NCI-H1417 (cell line): ENCODE results near the gene CD200.

Source experiments
- DNase-seq, 3 experiments: peaks; one replicate each; lab custom pipeline; 2025; lab: John Stamatoyannopoulos, UW

CD200 gene

DNA sequence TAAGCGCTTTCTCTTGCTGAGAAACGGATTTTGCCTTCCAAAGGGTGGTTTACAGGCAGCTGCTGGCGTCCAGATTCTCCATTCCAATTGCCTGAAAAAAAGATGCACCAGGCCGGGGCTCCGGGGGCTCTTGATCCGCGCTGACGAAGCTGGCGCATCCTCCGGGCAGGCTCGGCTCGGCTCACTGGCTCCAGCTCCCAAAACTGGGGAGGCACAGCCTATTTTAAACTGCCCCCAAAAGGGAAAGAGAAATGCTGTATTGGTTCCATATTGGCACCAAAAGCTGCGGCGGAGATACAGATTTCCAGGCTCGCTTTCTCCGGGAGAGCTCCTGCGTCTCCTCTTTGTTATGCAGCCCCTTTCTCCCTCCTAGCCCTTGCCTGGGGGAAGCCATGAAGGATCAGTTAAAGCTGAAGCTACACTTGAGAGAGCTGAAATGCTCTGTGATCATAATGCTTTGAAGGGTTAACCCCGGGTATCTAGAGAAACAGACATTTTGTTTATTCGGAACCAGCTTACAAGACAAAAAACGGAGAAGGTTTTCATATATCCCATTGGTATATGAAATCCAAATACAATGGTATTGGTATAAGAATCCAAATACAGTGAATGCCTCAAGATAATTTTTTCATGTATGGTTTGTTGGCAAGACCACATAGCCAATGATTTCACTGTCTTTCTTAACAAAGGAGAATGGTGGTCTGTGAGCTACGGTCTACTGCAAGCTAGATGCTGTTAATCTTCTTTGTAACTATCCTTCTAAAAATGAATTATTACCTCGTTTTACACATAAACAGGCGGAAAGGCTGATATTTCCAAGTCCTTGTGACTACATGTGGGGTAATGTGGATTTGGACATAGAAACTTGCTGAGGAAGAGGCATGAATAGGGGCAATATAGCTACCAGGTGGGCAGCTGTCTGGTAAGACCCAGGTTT lies 693 bp downstream of the CD200 start:
- DNase-seq = peak in 2 of 3 experiments; percentile 93

DNA sequence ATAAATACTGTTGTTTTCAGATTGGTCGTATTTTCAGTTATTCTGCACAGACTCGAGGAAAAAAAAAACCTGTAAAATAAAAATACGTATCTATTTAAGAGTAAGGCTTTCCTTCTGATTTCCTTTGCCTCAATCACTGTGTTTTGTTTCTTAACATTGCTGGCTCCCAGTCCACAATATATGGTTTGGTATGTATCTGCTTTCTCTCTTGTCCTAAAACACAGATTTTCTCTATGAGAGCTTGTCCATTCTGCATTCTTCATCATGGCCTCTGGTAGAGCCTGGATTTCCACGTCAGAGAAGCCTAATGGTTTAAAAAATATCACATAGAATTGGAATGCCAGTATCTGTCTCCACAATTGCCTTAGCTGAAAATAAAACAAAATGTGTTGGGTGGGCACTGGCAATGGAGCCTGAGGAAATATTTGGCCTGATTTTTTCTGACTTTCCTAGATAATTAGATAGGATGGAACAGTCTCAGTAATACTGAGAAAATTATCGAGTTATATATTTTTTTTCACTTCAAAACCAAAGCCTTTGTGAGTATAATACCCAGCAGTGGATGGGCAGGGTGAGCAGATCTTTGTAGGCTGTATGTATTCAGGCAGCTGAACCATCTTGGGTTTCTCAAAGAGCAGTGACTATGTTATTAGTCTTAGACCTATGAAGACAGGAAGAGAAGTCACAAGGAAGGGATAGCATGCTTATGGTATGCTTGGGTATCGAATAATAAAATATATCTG lies 1.9 kb downstream of the CD200 start:
- peak in 1 of 3 experiments; percentile 58 for DNase-seq

DNA sequence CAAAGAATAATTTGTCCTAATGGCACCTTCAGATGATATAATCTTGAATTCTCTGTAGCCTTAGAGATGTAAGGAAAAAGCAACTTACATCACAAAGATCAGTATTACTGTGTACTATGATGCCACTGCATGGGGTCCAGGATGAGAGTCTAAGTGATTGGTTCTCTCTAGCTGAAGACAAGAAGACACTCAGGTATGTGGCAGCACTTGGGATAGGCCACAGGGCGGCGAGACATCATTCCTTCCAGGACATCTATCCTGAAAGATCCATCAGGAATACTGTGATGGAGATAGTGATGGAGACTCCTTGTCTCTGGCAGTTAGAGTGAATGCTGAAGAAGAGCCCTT lies 2.5 kb downstream of the CD200 start:
- DNase-seq = no peak

DNA sequence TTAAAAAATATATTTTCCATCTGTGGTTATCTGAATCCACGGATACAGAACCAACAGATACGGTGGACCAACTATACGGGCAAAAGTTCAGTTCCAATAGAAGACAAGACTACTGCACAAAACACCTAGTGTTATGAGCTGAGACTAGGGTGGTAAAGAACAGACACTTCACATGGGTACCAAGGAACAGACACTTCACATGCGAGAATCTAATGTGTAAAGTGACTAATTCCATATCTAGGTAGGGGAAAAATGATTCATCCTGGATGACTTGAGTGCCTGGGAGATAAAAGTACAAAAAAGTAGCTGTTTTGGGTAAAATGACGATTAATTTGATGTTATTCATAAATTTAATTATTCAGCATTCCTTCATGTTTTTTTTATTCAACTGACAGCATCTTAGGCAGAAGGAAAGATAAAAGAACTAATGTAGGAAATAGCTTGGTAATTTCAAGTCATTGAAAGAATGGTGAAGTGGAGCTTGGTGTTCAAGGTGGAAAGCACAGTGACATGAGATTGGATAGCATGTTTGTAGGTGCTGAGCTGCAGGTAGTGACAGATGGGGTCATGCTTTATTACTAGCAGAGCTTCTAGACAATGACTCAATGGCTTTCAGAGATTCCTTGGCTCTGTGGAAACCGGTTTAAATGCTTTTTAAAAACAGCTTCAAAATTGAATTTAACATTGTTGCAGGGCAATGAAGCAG lies 5.2 kb downstream of the CD200 start:
- DNase-seq = no peak

DNA sequence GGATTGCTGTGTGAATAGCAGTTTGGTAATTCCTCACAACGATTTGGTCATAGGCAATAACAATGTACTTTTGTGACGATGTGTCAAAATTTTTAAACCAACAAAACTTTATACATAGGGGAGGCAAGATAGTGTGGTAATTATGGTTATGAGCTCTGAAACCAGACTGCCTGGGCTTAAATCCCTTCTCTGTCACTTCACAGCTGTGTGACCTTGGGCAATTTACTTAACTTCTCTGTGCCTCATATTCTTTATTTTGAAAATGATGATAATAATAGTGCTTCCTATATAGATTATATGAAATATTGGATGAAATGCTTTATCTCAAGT lies 5.7 kb downstream of the CD200 start:
- DNase-seq = no peak

DNA sequence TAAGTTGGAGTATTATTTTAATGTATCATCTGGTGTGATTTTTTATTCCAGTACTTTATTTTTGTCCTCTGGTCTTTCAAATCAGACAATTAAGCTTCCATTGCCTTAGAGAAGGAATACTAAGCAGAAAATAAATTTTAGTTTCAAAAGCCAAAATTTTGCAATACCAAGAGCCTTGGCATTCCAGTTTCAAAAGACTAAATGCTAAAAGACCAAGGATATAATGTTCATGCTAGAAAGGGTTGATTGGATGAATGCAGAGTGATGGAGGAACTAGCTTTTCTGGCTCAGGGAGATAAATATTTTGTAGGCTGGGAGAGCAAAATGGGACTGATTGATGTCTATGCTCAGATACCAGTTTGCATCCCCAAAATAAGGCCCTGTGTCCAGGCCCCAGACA lies 6.2 kb downstream of the CD200 start:
- DNase-seq = no peak

DNA sequence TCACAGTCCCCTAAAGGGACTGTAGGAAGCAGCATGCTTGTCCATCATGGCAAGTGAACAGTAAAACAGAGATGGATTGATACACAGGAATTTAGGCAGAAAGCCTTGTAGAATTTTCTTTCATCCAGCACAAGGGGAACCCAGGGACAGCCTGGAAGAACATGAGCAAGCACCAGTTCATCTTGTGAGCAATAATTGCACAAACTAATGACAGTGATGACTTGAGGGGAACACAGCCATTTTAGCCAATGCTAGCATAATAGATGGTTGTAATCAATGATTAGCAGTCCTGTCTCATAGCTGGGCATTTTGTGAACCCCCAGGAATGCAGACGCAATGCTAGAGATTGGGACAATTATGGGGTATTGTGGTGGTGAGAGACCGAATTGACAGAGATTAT lies 6.7 kb downstream of the CD200 start:
- DNase-seq = no peak

DNA sequence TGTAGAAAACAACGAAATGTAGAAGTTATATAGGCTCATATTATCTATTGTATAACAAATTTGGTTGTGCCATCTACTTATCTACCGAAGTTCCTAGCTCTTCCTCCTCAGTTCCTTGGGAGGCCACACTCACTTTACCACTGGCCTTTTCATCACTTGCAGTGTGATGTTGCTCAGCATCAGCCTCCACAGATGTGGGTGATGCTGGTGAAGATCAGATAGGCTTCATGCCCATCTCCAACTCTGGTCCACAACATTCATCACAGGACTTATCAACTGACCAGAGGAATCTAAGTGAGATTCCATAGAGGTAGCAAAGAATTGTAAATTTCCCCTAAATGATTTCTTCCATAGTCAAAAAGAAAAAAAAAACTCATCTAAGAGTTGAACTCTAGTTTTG lies 8.4 kb downstream of the CD200 start:
- no peak for DNase-seq

DNA sequence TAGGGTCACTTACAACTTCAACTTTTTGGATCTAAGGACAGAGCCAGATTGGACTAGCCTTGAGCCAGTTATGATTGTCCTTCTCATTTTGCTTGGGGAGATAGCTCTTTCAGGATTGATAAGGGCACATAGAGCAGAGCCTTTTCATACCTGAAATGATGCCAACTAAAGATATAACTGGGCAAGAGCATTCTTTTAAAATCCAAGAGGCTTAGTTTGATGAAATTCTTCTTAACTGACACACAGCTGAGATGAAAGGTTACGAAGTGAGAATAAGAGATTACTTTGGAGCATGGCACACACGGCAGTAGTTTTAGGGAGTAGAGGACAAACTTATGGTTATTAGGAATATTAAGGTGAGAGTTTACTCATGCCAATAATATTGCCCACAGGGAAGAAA lies 12.7 kb downstream of the CD200 start:
- no peak for DNase-seq

DNA sequence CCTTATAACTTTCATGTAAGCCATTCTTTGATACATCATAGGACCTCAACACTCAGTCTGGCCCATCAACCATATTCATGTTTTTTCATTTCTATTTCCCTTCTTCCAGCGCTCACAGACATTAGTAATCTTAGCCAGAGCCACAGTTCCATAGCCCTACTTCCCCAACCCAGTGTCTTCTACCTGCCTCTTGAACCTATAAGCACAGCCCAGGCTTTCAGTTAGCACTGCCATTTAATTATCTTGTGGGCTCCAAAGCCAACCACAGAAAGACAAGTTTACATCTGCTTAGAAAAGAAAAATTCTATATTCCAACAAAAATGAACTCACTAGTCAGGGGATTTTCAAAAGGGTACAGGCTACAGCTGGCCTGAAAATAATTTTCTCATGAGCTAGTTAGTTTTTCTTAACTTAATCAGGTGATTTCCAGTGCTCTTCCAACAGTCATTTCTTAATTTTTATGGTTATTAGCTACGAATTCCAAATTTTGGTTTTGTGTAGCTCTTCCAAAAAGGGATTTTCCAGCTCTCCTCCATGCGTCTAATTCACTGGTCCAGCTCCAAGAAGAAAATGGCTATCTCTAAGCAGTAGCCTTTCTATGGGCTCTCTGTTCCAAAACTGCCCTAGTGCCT lies 13.7 kb downstream of the CD200 start:
- no peak for DNase-seq

DNA sequence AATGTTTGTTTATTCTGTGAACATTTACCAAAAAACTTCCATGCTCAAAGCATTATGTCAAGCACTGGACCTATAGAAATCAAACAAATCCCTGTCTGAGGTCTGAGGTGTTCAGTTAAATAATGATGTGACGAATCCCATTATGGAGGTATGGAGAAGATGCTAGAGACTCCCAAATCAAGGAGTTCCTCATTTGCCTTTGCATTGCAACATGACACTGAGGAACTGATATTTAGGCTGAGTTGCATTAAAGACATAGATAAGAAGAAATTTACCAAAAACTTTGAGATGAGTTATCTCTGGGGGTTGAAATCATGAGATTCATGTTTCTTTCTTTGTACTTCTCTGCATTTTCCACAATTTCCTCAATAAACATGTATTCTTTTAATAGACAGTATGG lies 16.0 kb downstream of the CD200 start:
- no peak for DNase-seq

DNA sequence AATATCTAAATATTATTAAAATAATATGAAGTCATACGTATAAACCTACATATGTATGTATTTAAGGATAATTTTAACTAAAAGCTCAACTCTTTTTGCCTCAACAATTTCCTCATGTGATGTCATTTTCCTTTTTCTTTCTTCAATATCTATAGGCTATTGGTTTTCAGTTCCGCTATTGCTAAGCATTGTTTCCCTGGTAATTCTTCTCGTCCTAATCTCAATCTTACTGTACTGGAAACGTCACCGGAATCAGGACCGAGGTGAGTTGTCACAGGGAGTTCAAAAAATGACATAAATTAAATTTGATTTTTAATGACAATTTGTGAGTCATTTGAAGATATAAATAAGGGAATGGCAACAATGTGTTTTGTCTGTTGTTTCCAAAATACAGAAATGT lies 16.6 kb downstream of the CD200 start:
- no peak for DNase-seq

DNA sequence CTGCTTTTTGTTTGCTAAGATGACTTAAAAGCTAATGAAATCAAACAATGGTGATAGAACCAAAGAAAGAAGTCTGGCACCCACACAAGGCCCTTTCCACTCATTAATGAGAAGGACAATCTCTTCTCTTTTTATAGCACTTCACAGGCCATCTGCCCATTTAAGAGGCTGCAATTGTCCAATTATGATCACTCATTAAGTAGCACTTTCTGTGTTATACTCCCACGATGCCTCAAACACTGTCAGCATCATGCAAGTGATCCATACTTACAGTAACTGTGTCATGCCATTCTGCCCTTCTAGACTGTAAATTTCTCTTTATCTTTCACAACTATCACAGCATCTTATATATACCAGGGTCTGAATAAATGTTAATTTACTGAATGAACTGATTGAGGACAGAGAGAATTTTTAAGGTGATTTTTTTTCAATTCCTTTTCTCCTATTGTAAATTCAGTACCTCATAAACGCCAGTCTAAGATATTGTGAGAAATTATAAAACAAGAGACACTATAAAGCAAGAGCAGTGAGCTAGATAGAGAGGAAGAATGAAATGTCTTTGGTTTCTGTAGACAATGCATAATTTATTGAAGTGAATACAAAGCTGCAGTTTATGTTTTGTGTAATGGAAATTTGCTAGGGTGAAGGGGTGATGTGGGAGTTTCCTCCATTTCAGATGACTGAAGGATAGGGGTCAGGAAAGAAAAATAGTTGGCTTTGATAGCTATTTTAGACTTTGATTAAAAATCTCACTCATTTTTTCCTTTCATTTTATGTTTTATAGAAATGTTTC lies 17.3 kb downstream of the CD200 start:
- DNase-seq = peak in 2 of 3 experiments; percentile 27 to 84

DNA sequence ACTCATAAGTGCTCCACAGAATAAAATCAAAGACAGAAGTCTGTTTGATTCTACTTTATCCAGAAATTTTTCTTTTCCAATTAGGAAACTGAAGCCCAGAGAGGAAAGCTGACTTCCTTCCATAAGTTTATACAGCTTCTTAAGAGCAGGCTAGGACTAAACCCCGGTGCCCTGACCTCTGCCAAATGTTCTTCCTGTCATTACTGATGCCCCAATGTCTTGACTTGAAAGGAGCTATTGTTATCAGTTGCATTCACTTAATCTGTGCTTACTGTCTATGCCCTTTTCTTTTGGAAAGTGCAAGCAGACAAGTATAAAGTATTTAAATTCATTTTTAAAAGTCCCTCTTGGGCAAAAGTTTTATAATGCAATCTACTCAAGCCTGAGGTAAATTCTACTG lies 18.1 kb downstream of the CD200 start:
- no peak for DNase-seq

DNA sequence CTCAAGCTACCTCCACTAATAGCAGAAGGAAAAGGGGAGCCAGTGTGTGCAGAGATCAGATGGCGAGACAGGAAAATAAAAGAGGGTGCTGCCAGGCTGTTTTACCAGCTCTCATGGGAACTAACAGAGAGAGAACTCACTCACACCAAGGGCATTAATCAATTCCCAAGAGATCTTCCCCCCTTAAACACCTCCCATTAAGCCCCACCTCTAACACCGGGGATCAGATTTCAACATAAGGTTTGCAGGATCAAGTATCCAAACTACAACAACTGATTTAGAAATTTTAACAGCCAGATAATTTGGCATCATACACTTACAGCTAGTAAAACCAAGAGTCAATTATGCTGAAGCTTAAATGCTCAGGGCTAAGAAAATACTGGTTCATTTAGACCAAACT lies 18.9 kb downstream of the CD200 start:
- peak; percentile 23 to 84 (median 36) for DNase-seq

DNA sequence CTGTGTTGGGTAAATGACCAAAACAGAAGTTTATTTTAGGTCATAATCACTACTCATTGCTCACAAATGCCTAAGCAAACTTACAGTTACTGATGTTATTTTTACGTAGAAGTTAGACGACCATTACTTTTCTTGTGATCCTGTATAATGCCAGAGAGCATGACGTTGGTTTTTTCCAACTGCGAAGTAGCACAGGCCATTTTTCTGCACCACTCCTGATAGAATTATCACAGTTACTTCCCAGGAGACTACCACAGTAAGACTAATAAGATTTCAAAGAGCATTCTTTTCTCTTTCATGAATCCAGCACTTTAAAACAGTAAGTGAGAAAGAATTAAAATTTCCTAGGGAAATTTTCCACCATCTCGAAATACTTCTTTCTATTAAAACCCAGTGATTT lies 19.8 kb downstream of the CD200 start:
- DNase-seq = no peak

DNA sequence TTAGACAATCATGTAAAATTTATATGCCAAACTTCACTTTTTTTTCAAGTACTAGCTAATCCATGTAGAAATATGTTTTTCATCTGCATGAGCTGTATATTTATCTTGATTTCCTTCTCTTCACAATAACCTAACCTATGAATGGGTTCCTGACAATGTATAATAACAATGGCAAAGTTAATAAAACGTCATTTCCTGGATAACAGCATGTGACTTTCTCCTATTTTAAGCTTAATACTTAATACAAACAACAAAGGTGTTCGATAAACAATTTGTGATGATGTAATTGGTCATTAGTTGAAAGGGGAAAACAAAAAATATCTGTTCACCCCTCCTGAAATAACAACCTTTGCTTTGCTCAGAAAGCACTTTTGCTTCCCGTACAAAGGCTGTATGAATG lies 20.4 kb downstream of the CD200 start:
- DNase-seq = no peak

DNA sequence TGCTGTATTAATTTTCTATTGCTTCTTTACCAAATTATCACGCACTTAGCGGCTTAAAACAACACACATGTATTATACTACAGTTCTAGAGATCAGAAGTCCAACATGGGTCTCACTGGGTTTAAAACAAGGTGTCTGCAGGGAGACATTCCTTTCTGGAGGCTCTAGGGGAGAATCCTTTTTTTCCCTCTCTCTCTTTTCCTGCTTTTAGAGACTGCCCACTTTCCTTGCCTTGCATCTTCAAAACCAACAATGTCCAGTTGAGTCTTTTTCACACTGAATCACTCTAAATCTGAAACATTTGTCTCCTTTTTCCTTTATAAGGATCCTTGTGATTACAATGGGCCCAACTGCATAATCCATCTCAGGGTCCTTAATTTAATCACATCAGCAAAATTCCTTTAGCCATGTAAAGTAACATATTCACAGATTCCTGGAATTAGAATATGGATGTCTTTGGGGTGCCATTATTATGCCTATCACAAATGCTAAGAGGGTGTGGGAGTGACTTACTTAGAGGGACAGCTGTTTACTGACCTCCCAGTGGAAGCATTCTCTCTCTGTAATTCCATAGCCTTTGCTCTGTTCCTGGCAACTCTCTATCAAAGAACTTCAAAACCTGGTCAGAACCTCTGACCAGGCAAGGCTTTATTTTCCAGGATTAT lies 21.8 kb downstream of the CD200 start:
- no peak for DNase-seq

DNA sequence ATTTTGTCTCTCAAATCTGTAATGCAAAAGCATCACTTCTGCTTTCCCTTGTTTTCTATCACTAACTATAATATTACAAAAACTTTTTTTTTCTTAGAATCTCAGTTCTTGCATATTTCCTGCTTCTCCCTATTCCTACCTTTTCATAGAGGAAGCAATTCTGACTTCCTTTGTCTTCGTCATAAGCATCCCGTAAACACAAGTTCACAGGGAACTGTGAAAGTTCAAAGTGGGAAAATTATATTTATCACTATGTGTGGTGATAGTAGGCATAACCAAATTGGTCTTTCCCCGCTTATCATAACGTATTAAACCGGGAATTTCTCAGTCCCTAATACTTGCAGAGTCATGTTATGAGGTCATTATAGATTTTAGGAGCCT lies 22.3 kb downstream of the CD200 start:
- no peak for DNase-seq

DNA sequence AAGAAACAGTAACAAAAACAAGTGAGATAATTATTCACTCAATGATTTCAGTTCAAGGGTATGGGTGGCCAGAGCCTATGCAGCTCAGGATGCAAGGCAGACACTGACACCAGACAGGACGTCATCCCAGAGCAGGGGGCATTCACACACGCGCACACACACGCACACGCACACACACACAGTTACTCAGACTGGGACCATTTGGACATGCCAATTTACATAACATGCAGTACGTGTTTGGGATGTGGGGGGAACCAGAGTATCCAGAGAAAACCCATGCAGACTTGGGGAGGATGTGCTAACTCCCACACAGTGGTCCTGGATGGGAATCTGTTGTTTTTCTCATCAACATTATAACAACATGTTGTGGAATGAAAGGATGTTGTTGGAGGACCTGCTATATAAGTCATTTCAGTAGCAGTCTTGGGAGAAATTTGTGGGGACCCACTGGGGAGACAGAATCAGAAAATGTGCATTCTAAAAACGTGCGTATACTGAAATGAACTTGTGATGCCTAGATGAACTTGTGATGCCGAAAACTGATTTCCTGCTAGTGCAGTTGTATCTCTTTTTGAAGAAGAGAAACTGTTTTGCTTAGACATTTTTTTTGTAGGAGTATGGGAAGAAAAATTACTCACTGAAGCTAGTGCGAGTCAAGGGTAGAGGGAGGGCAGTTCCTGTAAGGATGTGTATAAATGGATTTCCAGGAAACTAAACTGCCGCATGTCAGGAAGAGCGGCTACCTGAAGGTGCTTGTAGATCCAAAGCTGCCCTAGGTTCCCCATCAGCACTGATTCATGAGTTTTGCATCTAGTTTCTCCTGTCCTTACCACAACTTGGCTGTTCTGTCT lies 25.2 kb downstream of the CD200 start:
- DNase-seq = no peak
